Stimulated activated naive CD4-positive, alpha-beta T cell (primary cell): ENCODE results near the gene ITGA6.

Experiments
- DNase-seq, 6 experiments: peaks; one replicate each; lab custom pipeline; 2025; lab: John Stamatoyannopoulos, UW

The ITGA6 gene

DNA sequence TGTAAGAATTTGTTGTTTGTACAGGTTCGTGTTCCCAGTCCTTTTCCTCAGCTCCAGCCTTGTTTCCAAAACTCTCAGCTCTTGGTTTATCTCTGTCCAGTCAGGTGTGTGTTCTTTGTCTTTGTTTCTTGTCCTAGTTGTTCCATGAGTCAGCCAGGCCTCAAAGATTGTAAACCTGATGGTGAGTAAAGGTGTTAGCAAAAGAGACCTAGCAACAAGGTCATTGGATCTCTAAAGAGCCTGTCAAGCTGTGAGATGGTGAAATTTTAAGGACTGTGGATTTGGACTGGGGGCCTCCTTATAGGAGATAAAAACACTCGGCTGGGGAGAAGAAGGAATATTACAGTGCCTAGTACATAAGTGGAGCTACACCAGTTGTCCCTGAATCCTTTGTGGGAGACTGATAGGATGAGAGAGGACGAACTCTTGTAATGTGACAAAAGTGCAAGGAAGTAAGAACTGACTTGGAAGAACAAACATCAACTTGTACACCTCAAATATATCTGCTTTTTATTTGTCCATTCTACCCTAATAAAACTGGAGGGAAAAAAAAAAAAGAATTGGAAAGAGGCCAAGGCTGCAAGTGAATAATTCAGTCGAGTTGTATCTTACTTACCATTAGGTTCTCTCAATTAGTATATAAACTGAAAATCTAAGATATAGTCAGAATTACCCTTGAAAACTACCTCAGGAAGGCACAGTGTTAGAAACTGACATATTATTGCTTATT lies 37.2 kb downstream of the ITGA6 start:
- DNase-seq, result no peak

DNA sequence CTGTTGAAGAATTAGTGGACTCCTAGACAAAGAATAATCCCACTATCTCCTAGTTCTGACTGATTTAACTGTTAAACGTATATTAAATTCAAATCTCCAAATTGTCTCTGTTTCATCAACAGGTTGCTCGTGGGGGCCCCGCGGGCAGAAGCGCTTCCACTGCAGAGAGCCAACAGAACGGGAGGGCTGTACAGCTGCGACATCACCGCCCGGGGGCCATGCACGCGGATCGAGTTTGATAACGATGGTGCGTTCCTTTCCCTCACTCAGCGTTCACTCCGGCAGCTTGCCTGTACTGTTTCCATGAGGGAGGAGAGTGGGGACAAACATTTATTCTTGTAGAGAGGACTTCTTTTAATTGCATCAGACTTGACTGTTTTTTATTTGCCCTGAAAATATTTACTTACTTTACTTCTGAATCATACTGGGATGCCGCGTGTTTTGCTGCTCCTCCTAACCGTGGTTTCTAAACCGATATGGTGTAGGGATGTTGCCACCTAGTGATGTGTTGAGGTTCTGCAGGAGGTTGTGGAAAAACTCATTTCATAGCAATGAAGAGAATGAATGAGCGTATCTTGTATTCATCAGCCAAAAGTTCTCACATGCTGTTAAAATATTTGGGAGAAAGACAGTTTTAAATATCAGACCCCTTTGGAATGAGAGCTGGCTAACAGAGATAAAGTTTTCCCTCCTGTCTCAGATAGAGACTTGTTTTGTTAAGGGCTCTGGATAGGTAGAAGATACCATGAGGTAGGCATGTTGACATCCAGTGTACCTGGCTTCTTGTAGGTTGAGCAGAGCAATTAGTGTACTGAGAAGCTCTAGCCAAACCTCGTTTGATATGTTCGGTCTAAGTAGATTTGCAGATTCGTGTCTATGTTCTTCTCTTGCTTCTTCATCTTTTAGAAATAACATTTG lies 38.3 kb downstream of the ITGA6 start:
- DNase-seq, result peak; percentile 27 to 81 (median 61)

- DNase-seq, result no peak
Observed at GRCh38 chr2:172467382-172467781, 40.0 kb downstream of the ITGA6 start.

- DNase-seq, result no peak
Observed at GRCh38 chr2:172470958-172471922, 43.9 kb downstream of the ITGA6 start.

DNA sequence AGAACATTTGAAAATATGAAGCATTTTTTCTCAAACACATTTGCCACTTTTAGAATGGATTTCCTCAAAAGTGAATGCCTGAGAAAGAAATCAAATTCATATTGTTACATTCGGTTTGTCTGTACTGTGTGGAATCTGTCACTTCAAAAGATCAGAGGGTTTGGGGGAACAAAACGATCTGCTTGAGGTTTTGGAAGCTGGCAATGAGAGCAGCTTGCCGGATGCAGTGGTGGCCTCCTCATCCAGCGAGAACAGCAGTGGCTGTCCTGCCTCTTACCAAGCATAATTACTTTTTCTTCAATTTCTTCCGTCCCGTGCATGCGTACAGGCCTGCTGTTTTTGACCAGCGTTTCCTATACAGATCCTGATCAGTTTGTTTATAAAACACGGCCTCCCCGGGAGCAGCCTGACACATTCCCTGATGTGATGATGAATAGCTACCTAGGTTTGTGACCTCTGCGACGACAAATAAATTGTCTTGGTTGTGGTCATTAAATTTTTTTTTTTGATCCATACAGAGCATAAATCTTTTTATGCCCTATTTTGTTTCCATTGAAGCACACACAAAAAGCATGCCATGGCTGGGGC lies 45.2 kb downstream of the ITGA6 start:
- peak in 4 of 6 experiments; percentile 5 to 66 (median 50) for DNase-seq

DNA sequence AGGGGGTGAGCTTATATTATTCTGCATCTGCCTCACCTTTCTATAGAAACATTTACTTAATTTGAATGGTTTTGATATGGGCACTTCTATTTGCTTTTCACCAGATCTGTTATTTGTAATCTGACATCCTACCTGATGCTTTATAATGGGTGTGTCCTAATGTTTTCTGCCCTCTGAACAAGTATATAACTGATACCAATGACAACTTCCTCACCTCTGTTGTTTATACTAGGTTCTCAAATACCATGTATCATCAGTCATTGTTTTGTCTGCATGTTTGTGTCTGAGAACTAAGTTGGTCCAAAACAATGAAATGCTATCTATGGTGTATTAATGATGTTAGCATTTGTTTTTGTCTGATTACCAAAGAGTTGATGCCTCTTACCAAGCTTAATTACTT lies 45.8 kb downstream of the ITGA6 start:
- DNase-seq, result no peak

DNA sequence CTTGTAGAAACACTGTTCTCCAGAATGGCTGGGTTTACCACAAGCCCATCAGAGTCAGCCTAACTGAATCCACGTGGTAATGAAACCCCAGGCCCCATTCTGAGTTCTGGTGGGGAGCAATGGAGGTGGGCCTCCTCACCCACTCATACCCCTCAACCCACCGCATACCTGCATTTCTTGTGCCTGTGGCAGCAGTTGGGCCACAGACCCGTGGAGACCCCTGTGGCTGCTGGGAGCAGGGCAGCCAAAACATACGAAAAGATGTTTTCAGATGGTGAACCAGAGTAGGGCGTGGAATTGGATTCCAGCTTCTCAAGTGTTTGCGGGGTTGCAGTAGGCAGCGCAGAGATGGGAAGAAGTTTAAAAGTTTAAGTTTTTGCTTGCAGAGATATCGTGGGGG lies 51.0 kb downstream of the ITGA6 start:
- no peak for DNase-seq

GRCh38 chr2:172480301-172481218 lies 53.2 kb downstream of the ITGA6 start:
- DNase-seq, result no peak

DNA sequence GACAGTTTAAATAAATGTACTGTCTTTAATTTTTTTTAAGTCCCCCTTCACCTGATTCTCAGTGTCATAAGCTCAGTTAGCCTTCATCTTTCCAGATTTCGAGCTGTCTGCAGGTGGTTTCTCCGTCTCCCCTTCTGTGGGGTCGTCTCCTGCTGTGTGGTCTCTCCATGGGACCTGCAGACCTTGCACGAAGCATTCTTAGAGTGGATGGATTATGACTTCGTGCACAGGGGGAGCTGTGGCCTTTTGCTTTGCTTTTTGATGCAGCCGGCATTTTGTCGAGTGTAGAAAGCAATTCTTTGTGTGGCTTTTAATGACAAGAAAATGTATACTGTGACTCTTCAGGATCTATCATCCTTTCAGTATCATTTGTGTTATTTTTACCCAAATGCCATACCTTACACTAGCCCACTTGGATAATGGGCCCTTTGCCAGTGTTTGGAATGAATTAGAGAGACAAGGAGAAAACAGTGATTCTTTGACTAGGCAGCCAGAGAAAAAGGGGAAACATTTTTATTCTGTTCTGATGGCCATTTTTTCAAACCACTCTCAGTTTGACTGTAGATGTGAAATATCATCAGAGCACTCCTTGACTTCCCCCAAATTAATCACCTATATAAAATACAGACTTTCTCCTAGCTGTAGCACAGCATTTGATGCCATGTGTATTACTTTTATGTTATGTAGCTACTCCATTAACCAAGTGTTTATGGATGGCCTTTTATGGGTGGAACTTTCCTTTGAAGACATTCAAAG lies 54.3 kb downstream of the ITGA6 start:
- DNase-seq, result peak in 1 of 6 experiments; percentile 9

- peak in 3 of 6 experiments; percentile 23 to 69 (median 56) for DNase-seq
Observed at GRCh38 chr2:172484253-172484652, 56.9 kb downstream of the ITGA6 start.

DNA sequence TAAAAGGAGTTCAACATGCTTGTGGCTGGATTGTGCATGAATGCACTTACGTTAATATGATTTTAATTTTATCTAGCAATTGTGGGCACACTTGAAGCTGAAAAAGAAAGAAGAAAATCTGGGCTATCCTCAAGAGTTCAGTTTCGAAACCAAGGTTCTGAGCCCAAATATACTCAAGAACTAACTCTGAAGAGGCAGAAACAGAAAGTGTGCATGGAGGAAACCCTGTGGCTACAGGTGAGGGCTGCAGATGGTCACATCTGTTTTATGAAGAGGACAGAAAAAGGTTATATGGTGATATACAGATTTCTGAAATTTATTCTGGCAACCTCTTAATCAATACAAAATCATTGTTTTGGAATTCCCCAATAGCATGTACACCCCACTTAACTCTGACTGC lies 57.3 kb downstream of the ITGA6 start:
- no peak for DNase-seq

GRCh38 chr2:172488556-172488955 lies 61.2 kb downstream of the ITGA6 start:
- no peak for DNase-seq

DNA sequence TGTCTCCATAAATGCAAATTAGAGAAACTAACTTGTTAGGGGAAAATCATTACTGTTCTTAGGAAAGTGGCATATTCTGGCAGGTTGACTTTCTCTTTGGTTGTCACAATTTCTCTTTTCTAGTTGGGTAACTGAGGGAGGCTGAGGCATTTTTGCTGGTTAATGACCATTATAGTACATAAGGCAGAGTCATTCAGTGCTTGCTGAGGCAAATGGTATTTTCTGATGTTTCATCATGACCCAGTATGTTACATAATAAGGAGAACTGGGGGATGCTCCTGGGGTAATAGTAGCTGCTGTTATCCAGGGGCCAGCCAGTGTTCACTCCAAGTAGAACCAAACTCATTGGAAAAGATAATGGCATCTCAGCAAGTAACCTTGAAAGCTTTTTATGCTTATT lies 62.3 kb downstream of the ITGA6 start:
- DNase-seq, result no peak

GRCh38 chr2:172496160-172496608 lies 68.8 kb downstream of the ITGA6 start:
- DNase-seq, result peak; percentile 28 to 86 (median 61)

DNA sequence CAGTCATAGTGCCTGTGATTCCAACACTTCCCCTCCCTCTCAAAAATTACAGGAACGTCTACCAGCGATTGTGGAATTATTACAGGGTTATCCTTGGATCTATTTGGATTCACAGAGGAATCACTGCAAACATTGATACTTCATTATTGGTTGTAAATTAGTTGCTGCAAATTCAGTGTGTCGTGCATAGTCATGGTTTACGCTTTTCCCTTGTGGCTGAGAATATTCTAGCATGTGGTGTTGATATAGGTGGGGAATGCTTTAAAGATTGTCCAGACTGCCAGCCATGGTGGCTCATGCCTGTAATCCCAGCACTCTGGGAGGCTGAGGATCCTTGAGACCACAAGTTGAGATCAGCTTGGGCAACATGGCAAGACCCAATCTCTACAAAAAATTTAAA lies 79.8 kb downstream of the ITGA6 start:
- no peak for DNase-seq

- no peak for DNase-seq
Observed at GRCh38 chr2:172510088-172510487, 82.7 kb downstream of the ITGA6 start.

- DNase-seq, result peak in 3 of 6 experiments; percentile 14 to 35 (median 31)
Observed at GRCh38 chr2:172510548-172510947, 83.2 kb downstream of the ITGA6 start.

DNA sequence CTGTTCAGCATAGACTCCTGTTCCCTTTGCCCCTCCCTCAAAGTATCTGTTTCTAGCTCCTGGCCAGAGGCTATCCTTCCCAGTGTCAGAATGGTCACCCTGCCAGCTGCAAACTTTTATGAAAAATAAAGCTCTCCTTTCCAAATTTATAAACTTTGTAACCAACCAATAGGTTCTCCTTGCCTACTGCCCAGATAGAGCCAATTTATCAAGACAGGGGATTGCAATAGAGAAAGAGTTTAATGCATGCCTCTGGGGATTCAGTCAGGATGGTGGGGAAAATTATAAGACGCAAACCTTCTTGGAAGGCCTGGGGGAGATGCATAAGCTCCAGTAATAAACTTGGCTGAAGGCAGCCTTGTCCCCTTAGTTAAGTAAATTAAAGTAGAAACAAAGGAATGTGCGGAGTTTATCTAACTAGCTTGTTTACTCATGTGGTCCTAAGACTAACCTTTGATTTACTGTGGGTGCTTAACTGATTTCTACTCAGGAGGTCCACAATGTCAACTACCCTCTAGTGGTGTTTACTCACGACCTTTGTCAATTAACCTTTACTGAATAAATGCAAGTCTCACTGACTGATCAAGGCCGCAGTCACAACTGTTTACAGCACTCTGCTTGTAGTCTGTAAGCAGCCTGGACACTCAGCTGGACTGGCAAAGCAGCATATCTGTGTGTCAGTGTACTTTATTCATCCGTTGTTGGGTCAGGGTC lies 85.6 kb downstream of the ITGA6 start:
- no peak for DNase-seq

- no peak for DNase-seq
Observed at GRCh38 chr2:172513524-172513900, 86.1 kb downstream of the ITGA6 start.
